Ovary (tissue), 9 donors: ENCODE measurements around the gene LPIN3. TPM values are rescaled to one million over a fixed set of nuclear protein-coding genes. Genes with fewer than 3 reads are reported as not detected.

Experiments
- DNase-seq, 5 donors: peaks; one replicate each; pipeline ENCODE4 v3.0.0-alpha.2; 2019 to 2020
- H3K27ac ChIP-seq, 2 donors: fragments of 200-600 bp; one replicate each; pipeline versions ENCODE4 v1.5.1 to v1.8.0; 2019 to 2022
- H3K27me3 ChIP-seq: fragments of 200-600 bp; one replicate; pipeline ENCODE4 v1.8.0; 2022
- H3K36me3 ChIP-seq: fragments of 200-600 bp; sonication (generic); one replicate; pipeline ENCODE4 v1.5.1; 2019
- H3K4me1 ChIP-seq: one replicate; pipeline ENCODE4 v1.8.1; 2013; ENCODE audit warnings: mild to moderate bottlenecking, moderate library complexity; ENCODE audit not compliant: insufficient read depth
- H3K4me3 ChIP-seq: fragments of 200-600 bp; sonication (generic); one replicate; pipeline ENCODE4 v1.5.1; 2017
- H3K9me3 ChIP-seq, 2 donors: fragments of 200-600 bp in 1 of 2; sonication (generic) in 1 of 2; one replicate each; pipeline versions ENCODE4 v1.5.1 to v1.8.1; 2013 to 2019; ENCODE audit warnings: mild to moderate bottlenecking in 1 of 2, moderate library complexity in 1 of 2
- CTCF ChIP-seq, 3 donors: fragments of 450-650 bp in 2 of 3; fragments of 200-600 bp in 1 of 3; IDR thresholded peaks; one replicate each; pipeline versions ENCODE4 v1.5.1 to v1.8.0; 2016 to 2022; ENCODE audit warnings: antibody characterized with exemption in 3 of 3, mild to moderate bottlenecking in 1 of 3
- EP300 ChIP-seq: sonication (generic); formaldehyde crosslinking; IDR thresholded peaks from one replicate; pipeline ENCODE4 v1.6.1; 2017; ENCODE audit warnings: antibody characterized with exemption
- POLR2A ChIP-seq: fragments of 450-650 bp; IDR thresholded peaks from one replicate; pipeline ENCODE4 v1.6.1; 2017; ENCODE audit warnings: antibody characterized with exemption, mild to moderate bottlenecking, moderate library complexity
- WGBS, 3 donors: extraction: QIAGEN DNeasy Blood & Tissue Kit in 1 of 3; methylation state at CpG; one replicate each; pipeline versions ENCODE4 v1.1.5 to v1.1.7; 2013 to 2017; 5-methylcytosine and 5-hydroxymethylcytosine counted together
- intact Hi-C, 4 donors: fragments of 100-400 bp; cut with DNase I; formaldehyde crosslinking; loops; one replicate each; pipeline versions ENCODE4 v1.11.0 to v1.15.1; 2022 to 2023
- polyA plus RNA-seq, 2 donors: library from polyadenylated mRNA; stranded (reverse); fragments of 200-250 nt in 1 of 2; fragments of 350-450 nt in 1 of 2; fragmentation: Illumina TruSeq in 1 of 2; extraction: RNeasy Lipid Tissue Mini Kit (QIAGEN cat#74804) in 1 of 2; gene quantifications; one replicate each; pipeline ENCODE4 v1.2.3, GENCODE V29; 2013 to 2014
- total RNA-seq, 7 donors: library from RNA; depleted of rRNA in 2 of 7; stranded (reverse); fragments of >200 nt in 2 of 7; fragmentation: NEBNext Ultra II Directional in 3 of 7; extraction: Animal tissue kit (Norgen Biotek cat#: 25700) in 3 of 7; gene quantifications; one replicate each; pipeline versions ENCODE4 v1.1.0 to v1.2.4, GENCODE V29; 2016 to 2023
- donor health status: DM: no; HTN: no; CAD: no; lungs with moderate emphysema.
- donor health status: DM: no; HTN: no; CAD: no.
- donor health status: Bipolar disorder and iron deficiency.
- donor health status: DM: yes; HTN: yes; CAD: no.
- donor health status: DM: no; HTN: no; CAD: no.
- donor health status: DM: yes; HTN: yes; CAD: no.

Gene LPIN3
- total and polyA plus RNA-seq, 9 donors = 5.1 to 21.6 (median 12.5) TPM

- Histone ChIP-seq H3K4me1 (peaks cover 16% of the 10 kb centered on the region), H3K36me3 (no peaks in the 10 kb centered on the region), H3K27me3 (no peaks in the 10 kb centered on the region), H3K9me3 (no peaks in the 10 kb centered on the region), H3K4me3 (no peak overlapping the region), H3K27ac (no peak overlapping the region)
- 80 to 93% (median 89%) methylated on average over 2 of the region's 2 CpGs for WGBS, 3 donors
- TF ChIP-seq POLR2A (no peak), EP300 (no peak), CTCF (IDR thresholded peaks at IDR 0.05) (no peak)
- DNase-seq = peak in 1 of 5 donors; percentile 47
- intact Hi-C loops = no loop called here
These were observed 53.5 kb downstream of the LPIN3 start for GRCh38 chr20:41394081-41394480.

GRCh38 chr20:41394931-41395666, 54.5 kb downstream of the LPIN3 start:
- DNase-seq = peak; percentile 42 to 87 (median 65)
- Histone ChIP-seq H3K27ac (no peak overlapping the region), H3K36me3 (no peaks in the 10 kb centered on the region), H3K4me3 (no peak overlapping the region), H3K27me3 (no peaks in the 10 kb centered on the region), H3K4me1 (peaks cover 16% of the 10 kb centered on the region), H3K9me3 (no peaks in the 10 kb centered on the region)
- TF ChIP-seq CTCF (IDR thresholded peaks at IDR 0.05) (no peak), EP300 (no peak)
- 43 to 50% (median 45%) methylated on average over 9 of the region's 9 CpGs for WGBS, 3 donors
- intact Hi-C loops = no loop called here

- Histone ChIP-seq H3K4me1 (peaks cover 16% of the 10 kb centered on the region), H3K36me3 (no peaks in the 10 kb centered on the region), H3K27ac (no peak overlapping the region), H3K9me3 (no peaks in the 10 kb centered on the region), H3K27me3 (no peaks in the 10 kb centered on the region), H3K4me3 (no peak overlapping the region)
- no peak for TF ChIP-seq POLR2A
- no peak for TF ChIP-seq EP300
- no peak for TF ChIP-seq CTCF (IDR thresholded peaks at IDR 0.05)
- intact Hi-C loops = no loop called here
- peak in 3 of 5 donors; percentile 31 to 68 (median 40) for DNase-seq
- 35 to 45% (median 40%) methylated on average over 18 of the region's 18 CpGs for WGBS, 3 donors
These were observed 55.3 kb downstream of the LPIN3 start for GRCh38 chr20:41395667-41396664.

GRCh38 chr20:41398408-41398807, 57.8 kb downstream of the LPIN3 start:
- peak; percentile 52 to 81 (median 71) for DNase-seq
- intact Hi-C loops = no loop called here
- H3K4me1 ChIP-seq = peaks cover 10% of the 10 kb centered on the region
- no peaks in the 10 kb centered on the region for H3K36me3 ChIP-seq
- WGBS, 3 donors = 8 to 16% (median 8%) methylated on average over 2 of the region's 2 CpGs
- TF ChIP-seq POLR2A (no peak), CTCF (IDR thresholded peaks at IDR 0.05) (no peak), EP300 (no peak)
- no peaks in the 10 kb centered on the region for H3K27me3 ChIP-seq
- H3K9me3 ChIP-seq = no peaks in the 10 kb centered on the region
- no peak overlapping the region for H3K27ac ChIP-seq
- H3K4me3 ChIP-seq = no peak overlapping the region
